Measurements from ENCODE around the gene CDH4.

Gene CDH4

DNA sequence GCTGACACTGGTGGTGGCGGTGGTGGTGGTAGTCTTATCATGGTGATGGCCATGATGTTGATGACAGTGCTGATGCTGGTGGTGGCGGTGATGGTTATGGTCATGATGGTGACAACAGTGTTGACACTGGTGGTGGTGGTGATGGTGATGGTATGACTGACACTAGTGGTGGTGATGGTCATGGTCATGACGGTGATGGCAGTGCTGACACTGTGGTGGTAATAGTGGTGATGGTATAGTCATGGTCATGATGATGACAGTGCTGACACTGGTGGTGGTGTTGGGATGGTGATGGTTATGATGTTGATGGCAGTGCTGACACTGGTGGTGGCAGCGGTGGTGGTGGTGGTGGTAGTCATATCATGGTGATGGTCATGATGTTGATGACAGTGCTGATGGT is 205.7 kb downstream of the CDH4 start:
- Histone ChIP-seq H3K27ac (ENCODE audit: low read length) (no peak overlapping the region), H3K4me3 (ENCODE audit: low read depth in 1 of 2, low read length in 2 of 2) (no peak overlapping the region), H3K4me1 (ENCODE audit: control insufficient read depth in 1 of 2, insufficient read depth in 2 of 2, low read length in 2 of 2) (no peaks in the 10 kb centered on the region), H3K36me3 (ENCODE audit: control insufficient read depth in 1 of 2, insufficient read depth in 2 of 2, low read length in 2 of 2) (no peaks in the 10 kb centered on the region), H3K27me3 (ENCODE audit: low read depth, low read length) (no peaks in the 10 kb centered on the region), H3K9me3 (ENCODE audit: control insufficient read depth in 1 of 2, low read length in 2 of 2) (no peaks in the 10 kb centered on the region)

- Histone ChIP-seq H3K27ac (ENCODE audit: low read length) (no peak overlapping the region), H3K36me3 (ENCODE audit: control insufficient read depth in 1 of 2, insufficient read depth in 2 of 2, low read length in 2 of 2) (no peaks in the 10 kb centered on the region), H3K9me3 (ENCODE audit: control insufficient read depth in 1 of 2, low read length in 2 of 2) (no peaks in the 10 kb centered on the region), H3K27me3 (ENCODE audit: low read depth, low read length) (no peaks in the 10 kb centered on the region), H3K4me1 (ENCODE audit: control insufficient read depth in 1 of 2, insufficient read depth in 2 of 2, low read length in 2 of 2) (no peaks in the 10 kb centered on the region), H3K4me3 (ENCODE audit: low read depth in 1 of 2, low read length in 2 of 2) (no peak overlapping the region)
Observed at GRCh38 chr20:61458146-61458746, 206.2 kb downstream of the CDH4 start.

DNA sequence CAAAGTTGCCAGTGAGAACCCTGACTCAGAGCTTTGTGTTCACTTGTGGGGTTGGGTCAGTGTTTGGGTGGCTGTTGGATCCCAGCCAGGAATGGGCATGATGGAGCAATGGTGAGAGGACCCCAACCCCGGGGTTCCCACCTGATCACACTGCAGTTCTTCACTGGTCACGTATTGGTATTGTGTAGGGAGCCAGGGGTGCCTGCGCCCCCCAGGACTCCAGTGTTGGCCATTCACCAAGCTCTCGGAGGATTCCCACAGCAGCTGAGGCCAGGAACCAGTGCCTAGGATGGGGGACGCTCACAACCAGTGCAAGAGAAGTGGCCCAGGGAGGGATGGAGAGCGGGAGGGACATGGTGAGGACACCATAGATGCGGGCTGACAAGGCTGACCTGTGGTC is 207.2 kb downstream of the CDH4 start:
- Histone ChIP-seq H3K27me3 (ENCODE audit: low read depth, low read length) (no peaks in the 10 kb centered on the region), H3K36me3 (ENCODE audit: control insufficient read depth in 1 of 2, insufficient read depth in 2 of 2, low read length in 2 of 2) (no peaks in the 10 kb centered on the region), H3K4me1 (ENCODE audit: control insufficient read depth in 1 of 2, insufficient read depth in 2 of 2, low read length in 2 of 2) (no peaks in the 10 kb centered on the region), H3K4me3 (ENCODE audit: low read depth in 1 of 2, low read length in 2 of 2) (no peak overlapping the region), H3K9me3 (ENCODE audit: control insufficient read depth in 1 of 2, low read length in 2 of 2) (no peaks in the 10 kb centered on the region), H3K27ac (ENCODE audit: low read length) (no peak overlapping the region)

DNA sequence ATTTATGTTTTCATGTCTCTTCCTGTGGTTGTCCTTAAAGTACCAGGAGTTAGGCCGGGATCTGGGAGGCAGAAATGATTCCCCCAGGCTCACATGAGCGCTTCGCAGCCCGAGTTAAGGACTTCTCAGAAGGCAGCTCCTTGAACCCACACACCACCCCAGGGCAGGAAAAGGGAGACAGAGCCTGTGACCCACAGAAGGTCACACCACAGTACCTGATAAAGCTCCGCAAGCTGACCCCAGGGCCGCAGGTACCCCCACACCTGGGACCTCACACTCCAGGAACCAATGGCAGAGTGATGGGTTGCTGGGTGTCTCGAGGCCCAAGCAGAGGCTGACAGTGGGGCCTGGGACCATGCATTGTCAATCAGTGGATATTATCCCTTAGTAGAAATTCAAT is 207.6 kb downstream of the CDH4 start:
- Histone ChIP-seq H3K27me3 (ENCODE audit: low read depth, low read length) (no peaks in the 10 kb centered on the region), H3K27ac (ENCODE audit: low read length) (no peak overlapping the region), H3K4me1 (ENCODE audit: control insufficient read depth in 1 of 2, insufficient read depth in 2 of 2, low read length in 2 of 2) (no peaks in the 10 kb centered on the region), H3K9me3 (ENCODE audit: control insufficient read depth in 1 of 2, low read length in 2 of 2) (no peaks in the 10 kb centered on the region), H3K4me3 (ENCODE audit: low read depth in 1 of 2, low read length in 2 of 2) (no peak overlapping the region), H3K36me3 (ENCODE audit: control insufficient read depth in 1 of 2, insufficient read depth in 2 of 2, low read length in 2 of 2) (no peaks in the 10 kb centered on the region)

DNA sequence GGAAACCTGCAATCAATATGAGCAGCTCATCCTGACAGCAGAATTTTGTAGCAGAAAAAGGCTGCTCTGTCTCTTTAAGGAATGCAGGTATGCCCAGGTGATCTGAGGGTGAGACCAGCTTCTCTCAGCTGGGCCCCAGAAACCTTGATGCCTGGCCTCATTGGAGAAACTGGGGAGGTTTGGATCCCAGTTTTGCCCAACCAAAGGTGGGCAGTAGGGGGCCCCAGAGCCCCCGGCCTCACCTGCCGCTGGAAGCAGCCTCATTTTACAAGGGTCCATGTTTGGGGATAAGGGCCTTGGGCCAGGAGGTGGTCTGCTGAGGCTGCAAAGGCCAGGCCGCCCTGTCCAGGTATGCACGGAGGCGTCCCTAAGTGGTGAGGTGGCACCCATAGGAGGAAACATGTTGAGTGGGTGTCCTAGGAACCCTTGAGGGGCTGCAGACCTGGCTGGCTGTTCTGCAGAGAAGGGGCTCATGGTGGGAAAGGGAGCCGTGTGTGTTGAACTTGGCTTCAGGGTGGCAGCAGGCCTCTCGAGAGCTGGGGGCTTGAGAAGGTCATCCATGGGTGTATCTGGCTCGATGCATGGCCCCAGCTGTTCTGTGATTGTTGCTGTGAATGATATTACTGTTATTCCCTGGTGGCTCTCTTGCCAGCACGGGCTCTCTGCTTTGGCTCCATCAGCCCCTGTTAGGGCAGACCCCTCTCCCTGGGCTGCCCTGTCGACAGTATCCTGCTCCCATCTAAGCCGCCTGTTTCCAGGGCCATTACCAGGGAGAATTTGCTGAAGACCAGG is 208.4 kb downstream of the CDH4 start:
- Histone ChIP-seq H3K9me3 (ENCODE audit: control insufficient read depth in 1 of 2, low read length in 2 of 2) (no peaks in the 10 kb centered on the region), H3K27ac (ENCODE audit: low read length) (no peak overlapping the region), H3K4me1 (ENCODE audit: control insufficient read depth in 1 of 2, insufficient read depth in 2 of 2, low read length in 2 of 2) (no peaks in the 10 kb centered on the region), H3K4me3 (ENCODE audit: low read depth in 1 of 2, low read length in 2 of 2) (no peak overlapping the region), H3K36me3 (ENCODE audit: control insufficient read depth in 1 of 2, insufficient read depth in 2 of 2, low read length in 2 of 2) (no peaks in the 10 kb centered on the region), H3K27me3 (ENCODE audit: low read depth, low read length) (no peaks in the 10 kb centered on the region)

DNA sequence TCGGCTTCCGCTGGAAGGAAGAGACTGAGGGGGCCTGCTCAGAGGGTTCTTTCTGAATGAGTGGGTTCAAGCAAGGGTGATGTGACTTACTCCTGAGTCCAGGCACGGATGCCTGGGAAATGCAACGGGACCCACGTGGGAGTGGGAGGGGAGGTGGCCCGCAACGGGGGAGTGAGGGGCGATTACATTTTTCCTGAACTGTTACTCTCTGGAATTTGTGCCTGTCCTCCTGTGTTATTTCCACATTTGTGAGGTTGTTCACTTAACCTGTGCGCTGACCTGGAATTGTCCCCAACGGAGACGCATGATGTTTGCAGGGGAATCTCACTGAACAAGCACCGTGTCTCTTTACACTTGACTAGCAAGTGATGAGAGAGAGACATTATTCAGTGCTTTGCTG is 209.4 kb downstream of the CDH4 start:
- Histone ChIP-seq H3K36me3 (ENCODE audit: control insufficient read depth in 1 of 2, insufficient read depth in 2 of 2, low read length in 2 of 2) (no peaks in the 10 kb centered on the region), H3K9me3 (ENCODE audit: control insufficient read depth in 1 of 2, low read length in 2 of 2) (no peaks in the 10 kb centered on the region), H3K27me3 (ENCODE audit: low read depth, low read length) (no peaks in the 10 kb centered on the region), H3K4me3 (ENCODE audit: low read depth in 1 of 2, low read length in 2 of 2) (no peak overlapping the region), H3K27ac (ENCODE audit: low read length) (no peak overlapping the region), H3K4me1 (ENCODE audit: control insufficient read depth in 1 of 2, insufficient read depth in 2 of 2, low read length in 2 of 2) (no peaks in the 10 kb centered on the region)

GRCh38 chr20:61464307-61465303 is 212.5 kb downstream of the CDH4 start:
- H3K27ac ChIP-seq (ENCODE audit: low read length) = no peak overlapping the region
- H3K4me1 ChIP-seq (ENCODE audit: control insufficient read depth in 1 of 2, insufficient read depth in 2 of 2, low read length in 2 of 2) = no peaks in the 10 kb centered on the region

GRCh38 chr20:61475729-61476128 is 223.7 kb downstream of the CDH4 start:
- Histone ChIP-seq H3K4me3 (ENCODE audit: low read depth in 1 of 2, low read length in 2 of 2) (no peak overlapping the region), H3K9me3 (ENCODE audit: control insufficient read depth in 1 of 2, low read length in 2 of 2) (peaks cover 0 to 8% of the 10 kb centered on the region in 2 donors), H3K27ac (ENCODE audit: low read length) (no peak overlapping the region), H3K36me3 (ENCODE audit: control insufficient read depth in 1 of 2, insufficient read depth in 2 of 2, low read length in 2 of 2) (no peaks in the 10 kb centered on the region), H3K27me3 (ENCODE audit: low read depth, low read length) (no peaks in the 10 kb centered on the region), H3K4me1 (ENCODE audit: control insufficient read depth in 1 of 2, insufficient read depth in 2 of 2, low read length in 2 of 2) (no peaks in the 10 kb centered on the region)

More at GRCh38 chr20:61464307-61465303, 212.5 kb downstream of the CDH4 start:
- Histone ChIP-seq H3K9me3 (ENCODE audit: control insufficient read depth in 1 of 2, low read length in 2 of 2) (peaks cover 0 to 9% of the 10 kb centered on the region in 2 donors), H3K4me3 (ENCODE audit: low read depth in 1 of 2, low read length in 2 of 2) (no peak overlapping the region), H3K27me3 (ENCODE audit: low read depth, low read length) (no peaks in the 10 kb centered on the region), H3K36me3 (ENCODE audit: control insufficient read depth in 1 of 2, insufficient read depth in 2 of 2, low read length in 2 of 2) (no peaks in the 10 kb centered on the region)

DNA sequence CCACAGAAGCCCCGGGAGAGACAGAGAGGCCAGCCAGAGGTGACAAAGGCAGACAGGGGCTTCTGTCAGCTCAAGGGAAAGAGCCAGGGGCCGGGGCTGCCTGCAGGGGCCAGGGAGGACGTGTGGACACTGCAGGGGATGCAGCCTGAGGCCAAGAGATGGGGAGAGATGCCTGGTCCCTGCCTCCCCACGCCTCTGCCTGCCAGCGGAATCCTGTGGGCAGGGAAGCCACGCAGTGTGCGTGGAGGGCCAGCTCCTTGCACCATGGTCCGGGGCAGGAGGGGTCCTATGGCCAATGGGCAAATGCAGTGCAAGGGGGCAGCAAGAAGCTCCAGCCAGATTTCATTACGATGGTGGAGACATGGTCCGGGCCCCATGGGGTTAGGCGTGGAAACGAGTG is 224.9 kb downstream of the CDH4 start:
- Histone ChIP-seq H3K27ac (ENCODE audit: low read length) (no peak overlapping the region), H3K9me3 (ENCODE audit: control insufficient read depth in 1 of 2, low read length in 2 of 2) (peaks cover 0 to 8% of the 10 kb centered on the region in 2 donors), H3K4me3 (ENCODE audit: low read depth in 1 of 2, low read length in 2 of 2) (no peak overlapping the region), H3K4me1 (ENCODE audit: control insufficient read depth in 1 of 2, insufficient read depth in 2 of 2, low read length in 2 of 2) (no peaks in the 10 kb centered on the region), H3K36me3 (ENCODE audit: control insufficient read depth in 1 of 2, insufficient read depth in 2 of 2, low read length in 2 of 2) (no peaks in the 10 kb centered on the region), H3K27me3 (ENCODE audit: low read depth, low read length) (no peaks in the 10 kb centered on the region)

GRCh38 chr20:61477451-61477861 is 225.4 kb downstream of the CDH4 start:
- no peak overlapping the region for H3K4me3 ChIP-seq (ENCODE audit: low read depth in 1 of 2, low read length in 2 of 2)
- H3K27ac ChIP-seq (ENCODE audit: low read length) = no peak overlapping the region
- H3K36me3 ChIP-seq (ENCODE audit: control insufficient read depth in 1 of 2, insufficient read depth in 2 of 2, low read length in 2 of 2) = no peaks in the 10 kb centered on the region
- peaks cover 0 to 8% of the 10 kb centered on the region in 2 donors for H3K9me3 ChIP-seq (ENCODE audit: control insufficient read depth in 1 of 2, low read length in 2 of 2)
- no peaks in the 10 kb centered on the region for H3K4me1 ChIP-seq (ENCODE audit: control insufficient read depth in 1 of 2, insufficient read depth in 2 of 2, low read length in 2 of 2)
- no peaks in the 10 kb centered on the region for H3K27me3 ChIP-seq (ENCODE audit: low read depth, low read length)

DNA sequence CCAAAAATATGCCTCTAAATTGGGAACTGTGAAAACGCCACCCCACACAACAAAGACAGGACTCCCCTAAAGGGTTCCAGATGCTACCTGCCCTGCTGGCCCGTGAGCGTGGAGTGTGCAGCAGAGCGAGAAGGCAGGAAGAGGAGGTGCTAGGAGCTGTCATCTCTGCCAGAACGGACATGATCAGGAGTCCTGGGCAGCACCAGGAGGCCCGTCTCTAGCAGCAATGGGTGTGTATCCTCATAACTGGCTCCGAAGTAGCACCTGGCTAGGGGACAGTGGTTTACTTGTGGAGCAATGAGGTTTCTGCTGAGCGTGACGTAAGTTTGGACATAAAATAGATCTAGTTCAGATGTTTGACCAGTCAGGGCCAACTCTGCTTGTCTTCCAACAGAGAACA is 226.0 kb downstream of the CDH4 start:
- no peak overlapping the region for H3K27ac ChIP-seq (ENCODE audit: low read length)
- H3K36me3 ChIP-seq (ENCODE audit: control insufficient read depth in 1 of 2, insufficient read depth in 2 of 2, low read length in 2 of 2) = no peaks in the 10 kb centered on the region
- no peaks in the 10 kb centered on the region for H3K4me1 ChIP-seq (ENCODE audit: control insufficient read depth in 1 of 2, insufficient read depth in 2 of 2, low read length in 2 of 2)
- no peaks in the 10 kb centered on the region for H3K27me3 ChIP-seq (ENCODE audit: low read depth, low read length)
- peaks cover 0 to 8% of the 10 kb centered on the region in 2 donors for H3K9me3 ChIP-seq (ENCODE audit: control insufficient read depth in 1 of 2, low read length in 2 of 2)
- H3K4me3 ChIP-seq (ENCODE audit: low read depth in 1 of 2, low read length in 2 of 2) = no peak overlapping the region
